Muscle of arm (tissue), 12 donors: ENCODE measurements around the gene DTX4. TPM values are rescaled to one million over a fixed set of nuclear protein-coding genes. Genes with fewer than 3 reads are reported as not detected.

Experiments used
- DNase-seq: peaks from one replicate; pipeline ENCODE4 v3.0.0-alpha.2; 2013
- polyA plus RNA-seq, 12 donors: library from polyadenylated mRNA; unstranded; fragments of 120-200 nt; gene quantifications; one replicate each; pipeline ENCODE4 v1.2.1, GENCODE V29; 2013; ENCODE audit not compliant: insufficient read length in 12 of 12

Gene DTX4
- polyA plus RNA-seq, 12 donors = 15.7 to 82.8 (median 22.6) TPM; not detected in 1

GRCh38 chr11:59189986-59190385 is 18.1 kb downstream of the DTX4 start:
- DNase-seq = no peak

- no peak for DNase-seq
These were observed 19.2 kb downstream of the DTX4 start for GRCh38 chr11:59191095-59191494.

- DNase-seq = no peak
These were observed 20.0 kb downstream of the DTX4 start for GRCh38 chr11:59191890-59192289.

- no peak for DNase-seq
These were observed 20.6 kb downstream of the DTX4 start for GRCh38 chr11:59192446-59193020.

- DNase-seq = no peak
These were observed 21.7 kb downstream of the DTX4 start for GRCh38 chr11:59193587-59194130.

- DNase-seq = no peak
These were observed 23.7 kb downstream of the DTX4 start for GRCh38 chr11:59195586-59195985.

GRCh38 chr11:59196777-59197176 is 24.8 kb downstream of the DTX4 start:
- DNase-seq = no peak

GRCh38 chr11:59197991-59198390 is 26.1 kb downstream of the DTX4 start:
- DNase-seq = peak; percentile 61

- no peak for DNase-seq
These were observed 26.8 kb downstream of the DTX4 start for GRCh38 chr11:59198726-59199125.

GRCh38 chr11:59199546-59200422 is 27.9 kb downstream of the DTX4 start:
- no peak for DNase-seq

- no peak for DNase-seq
These were observed 28.5 kb downstream of the DTX4 start for GRCh38 chr11:59200423-59200746.

- no peak for DNase-seq
These were observed 29.4 kb downstream of the DTX4 start for GRCh38 chr11:59201353-59201752.

- no peak for DNase-seq
These were observed 32.8 kb downstream of the DTX4 start for GRCh38 chr11:59204746-59205145.

- DNase-seq = no peak
These were observed 33.7 kb downstream of the DTX4 start for GRCh38 chr11:59205648-59206047.

GRCh38 chr11:59206635-59207034 is 34.7 kb downstream of the DTX4 start:
- DNase-seq = no peak

- no peak for DNase-seq
These were observed 36.1 kb downstream of the DTX4 start for GRCh38 chr11:59207988-59208451.

GRCh38 chr11:59208956-59209355 is 37.0 kb downstream of the DTX4 start:
- no peak for DNase-seq

GRCh38 chr11:59212222-59212621 is 40.3 kb downstream of the DTX4 start:
- DNase-seq = no peak

GRCh38 chr11:59212744-59213631 is 41.1 kb downstream of the DTX4 start, which contains the start of gene MPEG1:
TSS of gene MPEG1 (minus strand) at chr11:59212927. CDS start at chr11:59212865, 62 bp downstream.
- no peak for DNase-seq

- no peak for DNase-seq
These were observed 42.4 kb downstream of the DTX4 start for GRCh38 chr11:59214141-59214893.
